Muscle layer of colon (tissue), 2 donors: ENCODE data around the gene PABPN1L.
"Not testable (repeated sequence)": the region's sequence is repeated elsewhere in the genome, so short reads cannot be mapped to it uniquely, and the experiment has no call there.

Source experiments
- H3K27ac ChIP-seq: one replicate; pipeline ENCODE4 v1.7.0; 2013; ENCODE audit warnings: low read depth, mild to moderate bottlenecking, low read length, moderate library complexity
- H3K27me3 ChIP-seq, 2 donors: one replicate each; pipeline ENCODE4 v1.7.0; 2013; ENCODE audit warnings: low read length in 2 of 2, mild to moderate bottlenecking in 2 of 2; ENCODE audit not compliant: insufficient read depth in 2 of 2, control insufficient read depth in 1 of 2
- H3K36me3 ChIP-seq: one replicate; pipeline ENCODE4 v1.7.0; 2013; ENCODE audit warnings: mild to moderate bottlenecking, low read length; ENCODE audit not compliant: insufficient read depth
- H3K4me1 ChIP-seq: one replicate; pipeline ENCODE4 v1.7.0; 2013; ENCODE audit warnings: mild to moderate bottlenecking, low read length; ENCODE audit not compliant: insufficient read depth
- H3K4me3 ChIP-seq, 2 donors: one replicate each; pipeline ENCODE4 v1.7.0; 2013; ENCODE audit warnings: low read length in 2 of 2, low read depth in 1 of 2, mild to moderate bottlenecking in 1 of 2, moderate library complexity in 1 of 2
- H3K9ac ChIP-seq: one replicate; pipeline ENCODE4 v1.7.0; 2013; ENCODE audit warnings: low read length
- H3K9me3 ChIP-seq: one replicate; pipeline ENCODE4 v1.7.0; 2013; ENCODE audit warnings: mild to moderate bottlenecking, low read length
- donor health status: abdominal sarcoma.
- donor health status: Adenocarcinoma of cecum.

Gene PABPN1L

GRCh38 chr16:88899901-88900661, 33.6 kb upstream of the PABPN1L start:
- Histone ChIP-seq H3K4me3 (no peak overlapping the region), H3K27ac (no peak overlapping the region), H3K4me1 (no peaks in the 10 kb centered on the region), H3K9me3 (no peaks in the 10 kb centered on the region), H3K9ac (no peak overlapping the region), H3K27me3 (no peaks in the 10 kb centered on the region), H3K36me3 (no peaks in the 10 kb centered on the region)

DNA sequence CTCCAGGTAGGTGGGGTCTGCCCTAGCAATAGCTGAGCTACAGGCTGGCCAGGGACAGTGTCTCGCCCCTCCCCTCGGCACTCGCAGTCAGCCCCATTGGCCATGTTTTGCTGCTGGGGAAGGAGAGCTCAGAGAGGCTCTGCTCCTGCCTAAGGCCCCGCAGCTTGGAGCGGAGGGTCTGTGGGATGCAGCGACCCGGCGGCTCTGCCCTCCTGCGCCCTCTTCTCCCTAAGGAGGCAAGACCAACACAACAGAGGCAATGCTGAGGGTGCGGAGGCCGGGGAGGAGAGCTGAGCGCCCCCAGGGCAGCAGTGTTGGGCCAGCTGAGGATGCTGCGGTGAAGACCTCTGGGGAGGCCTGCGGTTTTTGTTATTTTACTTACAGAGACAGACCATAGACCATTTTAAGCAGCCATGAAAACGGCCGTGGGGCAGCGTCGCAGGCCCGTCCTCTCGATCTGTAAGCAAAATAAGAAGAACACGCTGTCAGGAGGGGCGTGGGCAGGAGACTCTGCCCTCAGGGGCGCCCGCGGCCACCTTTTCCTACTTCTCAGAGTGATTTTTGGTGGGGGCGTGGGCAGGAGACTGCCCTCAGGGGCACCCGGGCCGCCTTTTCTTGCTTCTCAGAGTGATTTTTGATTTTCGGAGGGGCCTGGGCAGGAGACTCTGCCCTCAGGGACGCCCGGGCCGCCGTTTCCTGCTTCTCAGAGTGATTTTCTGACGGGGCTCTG, 31.4 kb upstream of the PABPN1L start:
- Histone ChIP-seq H3K27me3 (no peaks in the 10 kb centered on the region), H3K27ac (no peak overlapping the region), H3K36me3 (no peaks in the 10 kb centered on the region), H3K4me3 (no peak overlapping the region), H3K9ac (no peak overlapping the region), H3K4me1 (no peaks in the 10 kb centered on the region), H3K9me3 (no peaks in the 10 kb centered on the region)

GRCh38 chr16:88896238-88897070, 30.0 kb upstream of the PABPN1L start:
- no peak overlapping the region for H3K27ac ChIP-seq

GRCh38 chr16:88895335-88895734, 28.9 kb upstream of the PABPN1L start:
- Histone ChIP-seq H3K27me3 (no peaks in the 10 kb centered on the region), H3K9ac (no peak overlapping the region), H3K4me3 (no peak overlapping the region), H3K9me3 (no peaks in the 10 kb centered on the region), H3K27ac (no peak overlapping the region), H3K4me1 (no peaks in the 10 kb centered on the region), H3K36me3 (no peaks in the 10 kb centered on the region)

More at GRCh38 chr16:88896238-88897070, 30.0 kb upstream of the PABPN1L start:
- Histone ChIP-seq H3K36me3 (no peaks in the 10 kb centered on the region), H3K4me1 (no peaks in the 10 kb centered on the region), H3K27me3 (no peaks in the 10 kb centered on the region), H3K4me3 (no peak overlapping the region), H3K9me3 (no peaks in the 10 kb centered on the region), H3K9ac (no peak overlapping the region)

DNA sequence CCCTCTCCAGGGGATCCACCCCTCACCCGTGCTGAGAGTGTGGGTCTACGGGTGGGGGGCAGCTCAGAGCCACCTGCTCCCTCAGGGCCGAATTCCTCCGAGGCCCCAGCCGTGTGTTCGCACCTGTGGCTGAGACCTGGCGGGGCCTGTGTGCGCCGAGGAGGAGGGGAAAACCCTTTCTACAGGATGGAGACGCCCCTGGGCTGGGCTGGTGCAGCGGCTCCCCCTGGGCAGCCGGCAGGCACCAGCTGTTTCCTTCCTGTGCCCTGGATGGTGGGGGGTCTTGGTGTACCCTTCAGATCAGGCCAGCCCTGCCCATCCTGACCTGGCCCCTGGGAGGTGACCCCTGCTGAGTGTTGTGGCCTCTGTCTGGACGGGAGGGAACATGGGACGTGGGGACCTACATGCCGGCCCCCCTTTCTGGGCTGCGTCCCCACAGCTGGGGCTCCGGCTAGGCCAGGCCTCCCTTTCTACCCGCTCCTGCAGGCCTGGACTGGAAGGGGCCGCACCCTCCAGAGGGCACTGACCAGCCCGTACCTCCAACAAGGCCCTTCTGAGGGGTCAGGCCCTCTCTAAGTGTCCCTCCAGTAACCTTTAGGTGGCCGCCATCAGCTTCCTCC, 28.3 kb upstream of the PABPN1L start:
- Histone ChIP-seq H3K9ac (no peak overlapping the region), H3K9me3 (no peaks in the 10 kb centered on the region), H3K27me3 (no peaks in the 10 kb centered on the region), H3K27ac (no peak overlapping the region), H3K36me3 (no peaks in the 10 kb centered on the region), H3K4me3 (no peak overlapping the region), H3K4me1 (no peaks in the 10 kb centered on the region)

DNA sequence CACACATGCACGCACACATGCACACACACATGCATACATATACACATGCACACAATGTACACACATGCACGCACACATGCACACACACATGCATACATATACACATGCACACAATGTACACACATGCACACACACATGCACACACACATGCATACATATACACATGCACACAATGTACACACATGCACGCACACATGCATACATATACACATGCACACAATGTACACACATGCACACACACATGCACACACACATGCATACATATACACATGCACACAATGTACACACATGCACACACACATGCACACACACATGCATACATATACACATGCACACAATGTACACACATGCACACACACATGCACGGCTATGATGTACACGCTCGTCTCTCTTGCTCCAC, 27.8 kb upstream of the PABPN1L start:
- not testable (repeated sequence) for H3K36me3 ChIP-seq, H3K9me3 ChIP-seq, H3K4me3 ChIP-seq, H3K27me3 ChIP-seq, H3K4me1 ChIP-seq, H3K27ac ChIP-seq, H3K9ac ChIP-seq

- H3K9me3 ChIP-seq, result no peaks in the 10 kb centered on the region
- H3K9ac ChIP-seq, result no peak overlapping the region
- H3K27ac ChIP-seq, result no peak overlapping the region
- H3K4me3 ChIP-seq, result no peak overlapping the region
- no peaks in the 10 kb centered on the region for H3K27me3 ChIP-seq
- no peaks in the 10 kb centered on the region for H3K4me1 ChIP-seq
- no peaks in the 10 kb centered on the region for H3K36me3 ChIP-seq
Observed at GRCh38 chr16:88893127-88893968, 26.9 kb upstream of the PABPN1L start.

GRCh38 chr16:88892065-88892464, 25.6 kb upstream of the PABPN1L start:
- no peak overlapping the region for H3K9ac ChIP-seq

DNA sequence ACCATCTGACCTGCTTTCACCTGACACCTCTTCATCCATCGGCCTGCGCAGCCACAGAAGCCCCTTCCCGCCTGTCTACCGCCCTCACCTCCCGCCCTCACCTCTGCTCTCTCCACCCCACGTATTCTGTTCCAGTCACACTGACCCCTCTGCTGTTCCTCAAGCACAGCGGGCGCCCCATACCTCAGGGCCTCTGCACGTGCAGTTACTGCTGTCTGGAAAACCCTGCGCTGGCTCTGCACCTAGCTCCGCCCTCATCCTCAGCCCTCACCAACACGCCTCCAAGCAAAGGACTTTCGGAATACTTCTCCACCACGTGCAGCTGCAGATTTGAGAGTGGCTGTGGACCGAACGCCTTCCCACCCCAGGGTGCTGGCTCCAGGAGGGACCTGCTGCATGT, 24.6 kb upstream of the PABPN1L start:
- H3K9me3 ChIP-seq, result no peaks in the 10 kb centered on the region
- H3K4me3 ChIP-seq, result no peak overlapping the region
- H3K27me3 ChIP-seq, result no peaks in the 10 kb centered on the region
- no peak overlapping the region for H3K9ac ChIP-seq
- no peaks in the 10 kb centered on the region for H3K4me1 ChIP-seq
- no peaks in the 10 kb centered on the region for H3K36me3 ChIP-seq
- no peak overlapping the region for H3K27ac ChIP-seq

More at GRCh38 chr16:88892065-88892464, 25.6 kb upstream of the PABPN1L start:
- Histone ChIP-seq H3K4me3 (no peak overlapping the region), H3K36me3 (no peaks in the 10 kb centered on the region), H3K27ac (no peak overlapping the region), H3K4me1 (no peaks in the 10 kb centered on the region), H3K9me3 (no peaks in the 10 kb centered on the region), H3K27me3 (no peaks in the 10 kb centered on the region)

DNA sequence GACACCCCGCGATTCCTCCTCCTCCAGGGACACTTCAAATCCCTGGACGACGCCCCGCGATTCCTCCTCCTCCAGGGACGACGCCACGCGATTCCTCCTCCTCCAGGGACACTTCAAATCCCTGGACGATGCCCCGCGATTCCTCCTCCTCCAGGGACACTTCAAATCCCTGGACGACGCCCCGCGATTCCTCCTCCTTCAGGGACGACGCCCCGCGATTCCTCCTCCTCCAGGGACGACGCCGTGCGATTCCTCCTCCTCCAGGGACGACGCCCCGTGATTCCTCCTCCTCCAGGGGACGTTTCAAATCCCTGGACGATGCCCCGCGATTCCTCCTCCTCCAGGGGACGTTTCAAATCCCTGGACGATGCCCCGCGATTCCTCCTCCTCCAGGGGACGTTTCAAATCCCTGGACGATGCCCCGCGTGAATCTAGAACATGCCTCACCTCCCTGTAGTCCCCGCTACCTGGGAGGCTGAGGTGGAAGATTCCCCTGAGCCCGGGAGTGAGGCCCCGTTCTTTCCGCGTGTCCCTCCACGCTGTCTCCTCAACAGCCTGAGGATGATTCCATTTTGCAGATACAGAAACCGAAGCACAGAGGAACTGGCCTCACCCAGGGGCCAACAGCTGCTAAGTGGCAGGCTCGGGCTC, 23.4 kb upstream of the PABPN1L start:
- H3K9me3 ChIP-seq, H3K4me3 ChIP-seq, H3K27me3 ChIP-seq, H3K9ac ChIP-seq, H3K36me3 ChIP-seq, H3K4me1 ChIP-seq, H3K27ac ChIP-seq: not testable (repeated sequence)
